ENCODE data around the gene SEZ6L.
"Not testable (repeated sequence)": the region's sequence is repeated elsewhere in the genome, so short reads cannot be mapped to it uniquely, and the experiment has no call there.

SEZ6L gene

DNA sequence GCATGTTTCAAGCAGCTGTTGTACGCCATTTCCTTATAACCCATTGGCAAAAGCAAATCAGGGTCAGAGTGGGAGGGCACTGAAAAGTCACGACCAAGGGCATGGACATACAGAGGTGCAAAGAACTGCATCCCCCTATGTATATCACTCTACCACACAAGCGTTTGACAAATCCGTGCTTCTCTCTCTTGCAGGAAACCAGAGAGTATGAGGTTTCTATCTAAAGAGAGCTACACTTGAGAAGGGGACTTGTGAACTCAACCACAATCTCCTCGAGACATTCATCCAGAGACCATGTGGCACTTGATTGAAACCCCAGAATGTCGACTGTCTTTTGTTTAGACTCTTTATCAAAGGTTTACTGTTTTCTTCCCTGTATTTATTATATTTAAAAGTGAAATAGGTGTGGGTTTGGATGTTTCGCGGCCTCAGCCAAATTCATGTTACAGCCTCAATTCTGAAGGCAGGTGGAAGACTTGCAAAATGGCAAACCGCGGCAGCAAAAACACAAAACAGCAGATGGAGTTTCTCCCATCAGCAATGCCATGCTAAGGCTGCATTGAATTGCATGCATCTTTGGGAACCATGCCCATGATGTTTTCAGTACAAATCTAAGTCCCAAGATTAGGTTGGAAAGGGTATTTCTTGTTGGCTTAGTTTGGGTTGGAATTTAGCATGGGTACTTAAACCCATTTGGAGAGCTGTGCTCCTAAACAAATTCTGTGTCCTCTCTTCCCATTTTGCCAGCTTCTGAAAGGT is 211.0 kb downstream of the SEZ6L start:
- no peak for DNase-seq (ENCODE audit: low read depth in 2 of 2)

- DNase-seq (ENCODE audit: low read depth in 2 of 2) = no peak
Observed at GRCh38 chr22:26382782-26383181, 213.5 kb downstream of the SEZ6L start.

- DNase-seq (ENCODE audit: low read depth in 2 of 2) = no peak
Observed at GRCh38 chr22:26383968-26384556, 214.8 kb downstream of the SEZ6L start.

DNA sequence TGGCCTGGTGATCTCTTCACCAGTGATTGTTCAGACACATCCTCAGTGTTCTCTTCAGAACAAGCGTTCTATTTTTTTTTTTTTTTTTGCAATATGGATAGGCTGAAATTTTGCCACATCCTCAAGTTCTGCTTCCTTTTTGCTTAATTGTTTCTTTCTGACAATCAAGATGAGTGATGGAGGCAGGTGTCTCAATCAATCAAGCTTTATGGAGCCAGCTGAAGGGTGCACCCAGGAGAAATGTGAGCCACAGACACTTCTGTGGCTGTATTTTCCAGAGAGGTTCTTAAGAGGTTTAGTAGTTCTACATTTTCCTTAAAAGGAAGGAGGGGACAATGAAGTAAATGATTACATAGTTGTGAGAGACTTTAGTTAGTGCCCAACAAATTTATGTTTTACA is 215.9 kb downstream of the SEZ6L start:
- no peak for DNase-seq (ENCODE audit: low read depth in 2 of 2)

DNA sequence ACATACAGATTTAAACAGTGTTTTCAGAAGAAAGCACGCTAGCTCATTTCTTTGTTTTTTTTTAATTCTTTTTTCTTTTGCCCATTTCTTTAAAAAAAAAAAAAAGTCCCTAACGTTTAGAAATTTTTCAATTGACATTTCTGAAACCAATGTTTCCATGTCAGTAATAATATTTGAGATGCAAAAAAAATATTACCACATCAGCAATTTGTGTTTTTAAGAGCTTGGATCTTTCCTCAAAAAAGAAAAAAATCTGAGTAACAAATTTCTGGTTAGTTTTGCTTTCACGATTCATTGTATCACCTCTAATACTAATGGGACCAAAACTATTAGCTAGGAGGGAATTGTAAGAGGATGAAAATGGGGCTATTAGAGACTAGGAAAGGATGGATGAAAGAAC is 219.9 kb downstream of the SEZ6L start:
- DNase-seq (ENCODE audit: low read depth in 2 of 2) = no peak

DNA sequence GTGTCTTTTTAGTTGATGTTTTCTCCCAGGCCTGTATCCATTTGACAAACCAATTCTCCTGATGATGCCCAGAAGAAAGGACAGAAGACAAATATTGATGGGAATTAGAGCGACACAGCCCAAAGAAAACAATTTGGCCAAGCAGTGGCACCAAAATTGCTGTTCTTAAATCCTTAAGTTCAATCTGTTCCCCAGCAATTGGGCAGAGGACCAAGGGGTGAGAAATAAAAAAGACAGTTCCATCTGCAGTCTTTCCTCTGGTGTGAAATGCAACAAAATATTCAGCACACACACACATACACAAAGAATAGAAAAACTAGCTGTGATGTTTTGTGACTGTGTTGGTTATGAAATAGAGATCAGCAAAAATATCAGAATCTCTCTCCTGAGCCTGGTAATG is 221.8 kb downstream of the SEZ6L start:
- DNase-seq (ENCODE audit: low read depth in 2 of 2) = no peak

DNA sequence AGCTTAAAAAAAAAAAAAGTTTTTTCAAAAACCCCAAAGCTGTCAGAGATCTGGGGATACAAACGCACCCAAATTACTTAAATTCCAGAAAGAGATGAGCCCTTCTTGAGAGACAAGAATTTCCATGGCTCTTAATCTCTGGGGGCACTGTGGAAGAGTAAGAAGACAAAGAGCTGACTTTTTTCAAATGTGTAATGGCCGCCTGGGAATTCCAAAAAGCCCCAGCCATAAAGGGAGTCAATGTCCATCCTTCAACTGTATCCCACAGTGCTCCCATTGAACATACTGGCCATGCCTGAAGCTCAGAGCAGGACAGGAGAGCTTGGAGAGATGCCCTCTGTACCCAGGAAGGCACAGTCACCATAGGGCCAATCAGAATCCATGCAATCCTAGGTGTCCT is 222.4 kb downstream of the SEZ6L start:
- no peak for DNase-seq (ENCODE audit: low read depth in 2 of 2)

GRCh38 chr22:26393929-26394328 is 224.7 kb downstream of the SEZ6L start:
- DNase-seq (ENCODE audit: low read depth in 2 of 2) = no peak

GRCh38 chr22:26394777-26395176 is 225.5 kb downstream of the SEZ6L start:
- no peak for DNase-seq (ENCODE audit: low read depth in 2 of 2)

DNA sequence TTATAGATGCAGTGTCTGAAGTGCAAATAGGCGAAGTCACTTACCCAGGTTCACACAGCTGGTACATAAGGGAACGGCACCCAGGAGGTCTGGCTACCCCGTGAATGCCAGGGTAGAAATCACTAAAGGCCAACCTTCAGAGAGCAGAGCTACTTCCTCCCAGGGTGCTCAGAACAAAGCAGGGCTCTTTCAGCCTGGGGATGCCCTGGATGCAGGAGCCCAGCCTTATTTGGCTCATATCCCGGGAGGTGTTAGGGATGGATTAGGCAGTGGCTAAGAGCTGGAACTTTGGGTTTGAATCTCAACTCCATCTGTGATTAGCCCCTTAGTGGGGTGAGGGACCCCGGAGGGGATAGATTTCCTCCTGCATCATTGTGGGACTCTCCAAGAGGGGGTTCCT is 226.7 kb downstream of the SEZ6L start:
- DNase-seq (ENCODE audit: low read depth in 2 of 2) = no peak

DNA sequence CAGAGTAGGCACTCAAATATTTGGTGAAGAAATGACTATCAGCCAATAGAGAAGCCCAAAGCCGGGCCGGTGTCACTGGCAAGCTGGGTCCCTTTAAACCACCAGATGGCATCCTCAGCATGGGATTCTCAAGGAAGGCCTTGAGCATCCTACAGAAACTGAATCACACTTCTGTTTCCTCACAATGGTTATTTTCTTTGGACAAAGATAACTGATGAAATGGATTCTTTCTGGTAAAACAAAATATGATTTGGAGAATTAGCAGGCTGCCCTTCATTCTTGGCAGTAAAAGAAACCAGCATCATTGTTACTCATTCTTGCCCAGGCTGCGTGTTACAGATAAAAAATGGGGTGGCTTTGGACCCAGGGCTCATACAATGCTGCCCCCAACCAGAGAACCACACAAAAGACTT is 229.5 kb downstream of the SEZ6L start:
- peak; percentile 4 to 13 for DNase-seq (ENCODE audit: low read depth in 2 of 2)

DNA sequence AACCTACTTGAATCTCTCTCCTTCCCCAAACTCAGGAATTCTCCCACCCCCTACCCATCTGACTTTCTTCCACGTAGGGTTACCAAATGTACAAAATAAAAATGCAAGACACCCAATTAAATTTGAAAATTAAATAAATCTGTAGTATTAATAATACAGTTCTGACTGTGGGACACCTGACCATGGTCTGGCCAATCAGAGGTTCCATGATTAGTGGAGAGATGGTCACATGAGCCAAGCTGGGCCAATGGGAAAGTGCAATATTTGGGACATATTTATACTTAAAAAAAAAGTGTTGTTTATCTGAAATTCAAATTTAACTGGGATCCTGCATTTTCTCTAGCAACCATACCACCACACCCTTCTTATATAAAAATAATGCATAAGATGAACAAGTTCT is 230.0 kb downstream of the SEZ6L start:
- DNase-seq (ENCODE audit: low read depth in 2 of 2) = no peak

- DNase-seq (ENCODE audit: low read depth in 2 of 2) = no peak
Observed at GRCh38 chr22:26401726-26402125, 232.5 kb downstream of the SEZ6L start.

- DNase-seq (ENCODE audit: low read depth in 2 of 2) = no peak
Observed at GRCh38 chr22:26404851-26405421, 235.7 kb downstream of the SEZ6L start.

DNA sequence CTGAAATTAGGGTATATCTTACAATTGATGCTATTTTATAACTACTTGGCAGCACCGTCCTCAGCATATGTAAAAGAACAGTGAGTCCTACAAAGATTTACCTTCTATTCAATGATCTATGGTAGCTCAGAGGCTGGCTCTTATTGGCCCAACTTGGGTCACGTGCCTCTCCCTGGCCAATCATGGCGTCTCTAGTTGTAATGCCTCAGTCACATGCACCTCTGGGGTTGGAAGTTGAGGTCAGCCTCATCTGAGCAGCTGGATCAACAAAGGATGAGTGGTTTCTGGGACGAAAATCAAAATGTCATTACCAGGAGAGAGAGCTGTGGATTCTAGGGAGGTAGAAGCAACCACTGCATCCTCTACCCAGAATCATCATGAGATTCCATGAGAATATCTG is 236.9 kb downstream of the SEZ6L start:
- DNase-seq (ENCODE audit: low read depth in 2 of 2) = no peak

GRCh38 chr22:26408562-26409220 is 239.4 kb downstream of the SEZ6L start:
- not testable (repeated sequence) for DNase-seq (ENCODE audit: low read depth in 2 of 2)

- no peak for DNase-seq (ENCODE audit: low read depth in 2 of 2)
Observed at GRCh38 chr22:26409719-26410335, 240.6 kb downstream of the SEZ6L start.

DNA sequence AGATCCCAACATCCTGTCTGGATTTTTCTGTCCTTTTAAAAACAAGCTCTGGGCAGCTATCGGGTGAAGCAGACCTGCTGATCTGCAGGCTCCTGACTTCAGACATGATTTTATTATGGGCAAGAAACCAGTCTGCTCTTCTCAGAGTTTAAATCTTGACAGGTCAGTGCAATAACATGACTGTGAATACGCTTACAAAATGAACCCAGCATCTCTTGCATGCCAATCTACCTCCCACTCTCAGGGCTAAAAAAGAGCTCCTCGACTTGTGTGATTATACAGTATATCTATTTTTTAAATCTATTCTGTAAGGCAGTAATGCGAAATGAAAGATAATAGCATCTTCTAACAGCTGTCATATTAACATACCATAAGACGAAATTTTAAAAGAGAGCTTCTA is 241.1 kb downstream of the SEZ6L start:
- no peak for DNase-seq (ENCODE audit: low read depth in 2 of 2)

GRCh38 chr22:26414347-26414746 is 245.1 kb downstream of the SEZ6L start:
- no peak for DNase-seq (ENCODE audit: low read depth in 2 of 2)

DNA sequence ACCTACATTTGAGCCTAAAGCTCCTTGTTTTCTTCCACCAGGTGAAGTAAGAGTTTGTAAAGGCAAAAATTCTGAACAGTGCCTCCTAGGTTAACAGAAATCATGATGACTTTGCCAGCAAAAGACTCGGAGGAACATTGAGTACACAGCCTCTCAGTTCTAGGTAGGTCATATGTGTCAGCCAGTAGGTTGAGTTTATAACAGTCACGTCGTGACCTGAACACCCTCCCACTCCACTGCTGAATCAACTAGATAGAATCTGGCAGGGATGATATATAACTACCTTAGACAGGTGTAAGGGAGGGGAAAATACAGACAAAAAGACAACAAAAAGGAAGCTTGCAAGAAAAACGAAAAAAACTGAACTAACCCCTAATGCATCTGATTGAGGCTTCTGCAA is 247.0 kb downstream of the SEZ6L start:
- DNase-seq (ENCODE audit: low read depth in 2 of 2) = no peak

- DNase-seq (ENCODE audit: low read depth in 2 of 2) = no peak
Observed at GRCh38 chr22:26416670-26417276, 247.5 kb downstream of the SEZ6L start.

DNA sequence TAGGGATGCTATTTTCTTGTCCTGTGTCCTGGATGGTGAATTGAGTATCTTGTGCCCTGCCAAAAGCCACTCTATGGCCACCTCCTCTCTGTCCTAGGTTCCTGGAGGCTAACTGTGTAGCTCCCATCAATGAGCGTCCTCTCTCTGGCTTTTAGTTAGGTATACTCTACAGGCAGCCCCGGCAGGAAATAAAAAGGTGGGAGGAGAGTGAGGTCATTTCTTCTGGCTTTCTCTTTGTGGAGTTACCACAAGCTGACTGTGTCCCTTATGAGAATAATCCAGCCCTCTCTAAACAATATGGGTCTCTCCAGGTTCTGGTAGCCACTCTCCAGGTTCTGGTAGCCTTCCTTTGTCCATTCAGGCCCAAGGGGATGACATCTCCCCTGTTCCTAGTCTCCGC is 248.1 kb downstream of the SEZ6L start:
- no peak for DNase-seq (ENCODE audit: low read depth in 2 of 2)
